ENCODE data around the gene NARS2.

Gene NARS2

DNA sequence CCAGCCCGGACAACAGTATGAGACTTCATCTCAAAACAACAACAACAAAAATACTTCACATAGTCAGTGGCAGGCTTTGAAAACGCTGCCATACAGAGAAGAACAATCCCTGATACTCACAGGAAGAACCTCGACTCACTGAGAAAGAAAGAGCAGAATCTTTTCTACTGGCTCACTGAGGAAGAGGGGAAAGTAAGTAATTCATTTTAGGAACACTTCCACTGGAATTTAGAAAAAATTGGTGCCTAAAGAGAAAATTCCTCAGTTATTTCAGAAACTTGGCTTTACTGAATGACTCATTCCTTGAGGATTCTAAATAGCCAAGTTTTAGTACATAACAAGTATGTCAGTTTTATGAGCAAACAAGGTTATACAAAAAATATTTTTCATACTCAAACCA is 12.3 kb downstream of the NARS2 start:
- no peak overlapping the region for H3K4me3 ChIP-seq (replicated peaks; ENCODE audit: low read depth, low read length)
- H3K36me3 ChIP-seq (ENCODE audit: control insufficient read depth, insufficient read depth, low read length) = peaks cover 2% of the 10 kb centered on the region; the same call in 1 of the 2 replicates
- no peak for DNase-seq (ENCODE audit: extremely low read depth, insufficient read length)
- no peaks in the 10 kb centered on the region for H3K27me3 ChIP-seq (replicated peaks; ENCODE audit: control insufficient read depth, insufficient read depth, low read length)
- TF ChIP-seq, protein P1, sequence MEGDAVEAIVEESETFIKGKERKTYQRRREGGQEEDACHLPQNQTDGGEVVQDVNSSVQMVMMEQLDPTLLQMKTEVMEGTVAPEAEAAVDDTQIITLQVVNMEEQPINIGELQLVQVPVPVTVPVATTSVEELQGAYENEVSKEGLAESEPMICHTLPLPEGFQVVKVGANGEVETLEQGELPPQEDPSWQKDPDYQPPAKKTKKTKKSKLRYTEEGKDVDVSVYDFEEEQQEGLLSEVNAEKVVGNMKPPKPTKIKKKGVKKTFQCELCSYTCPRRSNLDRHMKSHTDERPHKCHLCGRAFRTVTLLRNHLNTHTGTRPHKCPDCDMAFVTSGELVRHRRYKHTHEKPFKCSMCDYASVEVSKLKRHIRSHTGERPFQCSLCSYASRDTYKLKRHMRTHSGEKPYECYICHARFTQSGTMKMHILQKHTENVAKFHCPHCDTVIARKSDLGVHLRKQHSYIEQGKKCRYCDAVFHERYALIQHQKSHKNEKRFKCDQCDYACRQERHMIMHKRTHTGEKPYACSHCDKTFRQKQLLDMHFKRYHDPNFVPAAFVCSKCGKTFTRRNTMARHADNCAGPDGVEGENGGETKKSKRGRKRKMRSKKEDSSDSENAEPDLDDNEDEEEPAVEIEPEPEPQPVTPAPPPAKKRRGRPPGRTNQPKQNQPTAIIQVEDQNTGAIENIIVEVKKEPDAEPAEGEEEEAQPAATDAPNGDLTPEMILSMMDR (IDR thresholded peaks at IDR 0.05; ENCODE audit: insufficient read depth, low read length, poor library complexity, severe bottlenecking) = no peak

GRCh38 chr11:78560826-78561484 is 13.7 kb downstream of the NARS2 start:
- peaks cover 2% of the 10 kb centered on the region; the same call in 1 of the 2 replicates for H3K36me3 ChIP-seq (ENCODE audit: control insufficient read depth, insufficient read depth, low read length)
- no peaks in the 10 kb centered on the region for H3K27me3 ChIP-seq (replicated peaks; ENCODE audit: control insufficient read depth, insufficient read depth, low read length)
- TF ChIP-seq, protein P1 (IDR thresholded peaks at IDR 0.05; ENCODE audit: insufficient read depth, low read length, poor library complexity, severe bottlenecking) = no peak
- no peak overlapping the region for H3K4me3 ChIP-seq (replicated peaks; ENCODE audit: low read depth, low read length)
- no peak for DNase-seq (ENCODE audit: extremely low read depth, insufficient read length)

DNA sequence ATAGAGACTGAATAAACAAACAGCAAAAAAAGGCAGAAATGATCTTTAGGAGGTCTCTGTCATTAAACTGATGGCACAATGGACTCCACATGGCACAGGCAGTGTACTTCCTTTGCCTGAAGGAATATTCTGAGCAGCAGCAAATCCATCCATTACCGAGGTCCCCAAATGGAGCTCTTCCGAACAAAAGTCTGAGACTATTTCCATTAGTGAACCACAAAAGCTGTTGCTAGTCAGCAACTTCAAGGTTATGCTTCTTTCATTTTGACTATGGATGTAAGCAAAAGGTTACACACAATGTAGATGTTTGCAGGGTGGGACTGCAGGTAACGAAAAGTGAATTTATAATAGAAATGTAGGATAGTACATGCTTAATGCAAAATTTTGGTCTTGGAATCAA is 14.5 kb downstream of the NARS2 start:
- DNase-seq (ENCODE audit: extremely low read depth, insufficient read length) = peak; percentile 33
- Histone ChIP-seq H3K4me3 (replicated peaks; ENCODE audit: low read depth, low read length) (no peak overlapping the region), H3K27me3 (replicated peaks; ENCODE audit: control insufficient read depth, insufficient read depth, low read length) (no peaks in the 10 kb centered on the region), H3K36me3 (ENCODE audit: control insufficient read depth, insufficient read depth, low read length) (peaks cover 2% of the 10 kb centered on the region; the same call in 1 of the 2 replicates)
- TF ChIP-seq, protein P1 (IDR thresholded peaks at IDR 0.05; ENCODE audit: insufficient read depth, low read length, poor library complexity, severe bottlenecking) = no peak

- no peak for DNase-seq (ENCODE audit: extremely low read depth, insufficient read length)
- Histone ChIP-seq H3K27me3 (replicated peaks; ENCODE audit: control insufficient read depth, insufficient read depth, low read length) (no peaks in the 10 kb centered on the region), H3K4me3 (replicated peaks; ENCODE audit: low read depth, low read length) (no peak overlapping the region), H3K36me3 (ENCODE audit: control insufficient read depth, insufficient read depth, low read length) (no peaks in the 10 kb centered on the region; the same call in 1 of the 2 replicates)
- TF ChIP-seq, protein P1 (IDR thresholded peaks at IDR 0.05; ENCODE audit: insufficient read depth, low read length, poor library complexity, severe bottlenecking) = no peak
These were observed 17.4 kb downstream of the NARS2 start for GRCh38 chr11:78557236-78557635.

DNA sequence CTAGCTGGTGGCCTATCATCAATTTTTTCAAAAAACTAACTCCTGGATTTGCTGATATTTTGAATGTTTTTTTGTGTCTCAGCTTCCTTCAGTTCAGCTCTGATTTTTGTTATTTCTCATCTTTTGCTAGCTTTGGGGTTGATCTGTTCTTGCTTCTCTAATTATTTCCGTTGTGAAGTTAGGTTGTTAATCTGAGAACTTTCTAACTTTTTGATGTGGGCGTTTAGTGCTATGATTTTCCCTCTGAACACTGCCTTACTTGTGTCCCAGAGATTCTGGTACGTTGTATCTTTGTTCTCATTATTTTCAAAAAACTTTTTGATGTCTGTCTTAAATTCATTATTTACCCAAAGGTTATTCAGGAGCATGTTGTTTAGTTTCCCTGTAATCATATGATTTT is 19.1 kb downstream of the NARS2 start:
- Histone ChIP-seq H3K4me3 (replicated peaks; ENCODE audit: low read depth, low read length) (no peak overlapping the region), H3K36me3 (ENCODE audit: control insufficient read depth, insufficient read depth, low read length) (no peaks in the 10 kb centered on the region; the same call in 1 of the 2 replicates), H3K27me3 (replicated peaks; ENCODE audit: control insufficient read depth, insufficient read depth, low read length) (no peaks in the 10 kb centered on the region)
- TF ChIP-seq, protein P1 (IDR thresholded peaks at IDR 0.05; ENCODE audit: insufficient read depth, low read length, poor library complexity, severe bottlenecking) = no peak
- no peak for DNase-seq (ENCODE audit: extremely low read depth, insufficient read length)
